Activated T-cell treated with anti-CD3 and anti-CD28 coated beads, Interleukin-2, amount 50 U/mL, for 72 hours (primary cell): ENCODE data around the gene SMG6. TPM values are rescaled to one million over a fixed set of nuclear protein-coding genes. Genes with fewer than 3 reads are reported as not detected.

ENCODE experiments used
- ATAC-seq, 2 donors: fragments of 150-1000 bp; cut with Tn5 transposase; replicated peaks in 1 of 2; 2 replicates each; pipeline ENCODE4 v1.10.0; 2021; ENCODE audit warnings: moderate library complexity in 2 of 2, mild to moderate bottlenecking in 1 of 2
- DNase-seq, 2 donors: peaks; one replicate each; pipeline ENCODE4 v3.0.0; 2021 to 2022; ENCODE audit warnings: mixed read lengths in 1 of 2
- H3K27ac Mint-ChIP-seq: one replicate; pipeline ENCODE4 v1.8.0; 2022; ENCODE audit warnings: mild to moderate bottlenecking, moderate library complexity, mixed read lengths
- H3K27me3 Mint-ChIP-seq: one replicate; pipeline ENCODE4 v1.8.0; 2022; ENCODE audit warnings: low read depth, mixed read lengths
- H3K36me3 Mint-ChIP-seq, 2 donors: one replicate each; pipeline ENCODE4 v1.8.0; 2022; ENCODE audit warnings: mixed read lengths in 2 of 2, mild to moderate bottlenecking in 1 of 2; ENCODE audit not compliant: insufficient read depth in 2 of 2
- H3K4me1 Mint-ChIP-seq: one replicate; pipeline ENCODE4 v1.8.0; 2022; ENCODE audit warnings: low read depth, mixed read lengths
- H3K4me3 Mint-ChIP-seq, 2 donors: one replicate each; pipeline ENCODE4 v1.8.0; 2022; ENCODE audit warnings: mild to moderate bottlenecking in 2 of 2, mixed read lengths in 2 of 2, moderate library complexity in 2 of 2
- H3K9me3 Mint-ChIP-seq, 2 donors: one replicate each; pipeline ENCODE4 v1.8.0; 2022; ENCODE audit warnings: mixed read lengths in 2 of 2
- total RNA-seq, 2 donors: library from RNA; stranded (reverse); gene quantifications; one replicate each; pipeline ENCODE4 v1.2.3, GENCODE V29; 2022

SMG6 gene
- total RNA-seq, 2 donors from 2014 or later: 47.3 to 54.1 TPM

DNA sequence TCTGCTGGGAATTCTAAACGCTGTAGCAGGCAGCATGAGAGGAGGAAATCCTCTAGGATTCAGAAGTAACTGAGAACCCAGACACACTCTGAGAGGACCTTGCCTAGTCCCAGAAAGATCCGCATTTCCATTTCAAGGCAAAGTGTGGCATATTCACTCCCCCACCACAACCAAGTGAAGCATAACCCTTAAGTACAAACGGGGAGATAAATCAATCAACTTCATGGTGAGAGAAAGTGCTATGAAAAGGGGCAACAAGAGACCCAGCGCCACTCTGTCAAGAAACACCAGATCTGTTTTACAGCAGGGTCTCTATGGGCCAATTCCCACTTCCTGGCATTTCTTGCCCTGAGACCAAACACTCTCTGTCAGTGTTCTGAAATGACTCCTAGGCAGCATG lies 68.3 kb downstream of the SMG6 start:
- H3K27me3 Mint-ChIP-seq: no peaks in the 10 kb centered on the region
- no peak for ATAC-seq
- no peaks in the 10 kb centered on the region for H3K9me3 Mint-ChIP-seq
- H3K27ac Mint-ChIP-seq: no peak overlapping the region
- H3K4me1 Mint-ChIP-seq: peaks cover 33% of the 10 kb centered on the region
- peaks cover 0 to 3% of the 10 kb centered on the region in 2 donors for H3K36me3 Mint-ChIP-seq
- H3K4me3 Mint-ChIP-seq: no peak overlapping the region
- no peak for DNase-seq

GRCh38 chr17:2233441-2233947 lies 70.1 kb downstream of the SMG6 start:
- Mint-ChIP-seq H3K27ac (no peak overlapping the region), H3K9me3 (no peaks in the 10 kb centered on the region), H3K27me3 (no peaks in the 10 kb centered on the region), H3K4me1 (peaks cover 20% of the 10 kb centered on the region), H3K36me3 (peaks cover 0 to 7% of the 10 kb centered on the region in 2 donors), H3K4me3 (no peak overlapping the region)
- ATAC-seq (no peak), DNase-seq (no peak)

GRCh38 chr17:2232244-2232638 lies 71.3 kb downstream of the SMG6 start:
- no peak for DNase-seq

DNA sequence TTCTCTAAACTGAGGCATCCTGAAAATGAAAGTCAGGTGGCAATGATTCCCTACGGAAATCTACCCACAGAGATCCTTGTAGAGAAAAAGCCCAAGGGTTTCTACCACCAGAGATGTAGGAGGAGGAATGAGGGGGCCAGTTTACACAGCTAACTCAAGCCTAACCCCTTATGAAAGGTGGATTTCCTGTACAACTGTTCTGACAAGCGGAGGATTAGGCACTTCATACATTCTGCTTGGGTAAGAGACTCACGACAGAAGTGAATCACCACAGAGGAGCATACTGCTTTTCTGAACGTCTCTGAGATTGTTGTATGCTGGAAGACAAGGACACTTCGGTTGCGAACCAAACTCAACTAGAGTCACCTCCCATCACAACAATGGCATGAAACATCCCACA lies 72.7 kb downstream of the SMG6 start:
- H3K27ac Mint-ChIP-seq: peak overlapping the region; percentile 2
- peak overlapping the region in 1 of 2 donors; percentile 2 for H3K4me3 Mint-ChIP-seq
- H3K36me3 Mint-ChIP-seq: peaks cover 0 to 7% of the 10 kb centered on the region in 2 donors
- no peaks in the 10 kb centered on the region for H3K9me3 Mint-ChIP-seq
- H3K4me1 Mint-ChIP-seq: peaks cover 19% of the 10 kb centered on the region
- no peaks in the 10 kb centered on the region for H3K27me3 Mint-ChIP-seq
- DNase-seq: no peak
- ATAC-seq: peak; percentile 55 to 73

More at GRCh38 chr17:2232244-2232638, 71.3 kb downstream of the SMG6 start:
- H3K4me1 Mint-ChIP-seq: peaks cover 19% of the 10 kb centered on the region
- H3K27ac Mint-ChIP-seq: no peak overlapping the region
- H3K27me3 Mint-ChIP-seq: no peaks in the 10 kb centered on the region
- no peak overlapping the region for H3K4me3 Mint-ChIP-seq
- no peaks in the 10 kb centered on the region for H3K9me3 Mint-ChIP-seq
- no peak for ATAC-seq
- H3K36me3 Mint-ChIP-seq: peaks cover 0 to 7% of the 10 kb centered on the region in 2 donors

- H3K27me3 Mint-ChIP-seq: no peaks in the 10 kb centered on the region
- H3K9me3 Mint-ChIP-seq: no peaks in the 10 kb centered on the region
- no peak overlapping the region for H3K27ac Mint-ChIP-seq
- ATAC-seq: no peak
- H3K4me3 Mint-ChIP-seq: no peak overlapping the region
- DNase-seq: no peak
- H3K36me3 Mint-ChIP-seq: peaks cover under 1 to 5% of the 10 kb centered on the region in 2 donors
- H3K4me1 Mint-ChIP-seq: peaks cover 44% of the 10 kb centered on the region
Observed at GRCh38 chr17:2227025-2227699, 76.4 kb downstream of the SMG6 start.

DNA sequence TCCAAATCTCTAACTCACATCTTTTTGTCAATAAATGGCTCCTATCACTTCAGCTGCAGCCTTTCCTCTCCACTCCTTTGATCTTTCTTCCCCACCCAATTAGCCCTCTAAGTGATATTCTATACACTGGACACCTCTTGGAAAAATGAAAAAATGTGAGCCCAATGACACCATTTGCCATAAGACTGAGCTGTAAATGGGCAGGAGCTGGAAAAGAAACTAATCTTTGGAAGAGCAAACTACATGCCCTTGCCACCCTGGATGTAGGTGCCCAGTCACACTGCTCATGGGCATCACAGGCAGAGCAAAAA lies 80.0 kb downstream of the SMG6 start:
- H3K4me3 Mint-ChIP-seq: peak overlapping the region; percentile 52 to 60
- no peaks in the 10 kb centered on the region for H3K27me3 Mint-ChIP-seq
- peak overlapping the region; percentile 66 for H3K27ac Mint-ChIP-seq
- DNase-seq (no peak), ATAC-seq (no peak)
- H3K9me3 Mint-ChIP-seq: no peaks in the 10 kb centered on the region
- H3K4me1 Mint-ChIP-seq: peaks cover 36% of the 10 kb centered on the region
- H3K36me3 Mint-ChIP-seq: peaks cover 0 to 3% of the 10 kb centered on the region in 2 donors

DNA sequence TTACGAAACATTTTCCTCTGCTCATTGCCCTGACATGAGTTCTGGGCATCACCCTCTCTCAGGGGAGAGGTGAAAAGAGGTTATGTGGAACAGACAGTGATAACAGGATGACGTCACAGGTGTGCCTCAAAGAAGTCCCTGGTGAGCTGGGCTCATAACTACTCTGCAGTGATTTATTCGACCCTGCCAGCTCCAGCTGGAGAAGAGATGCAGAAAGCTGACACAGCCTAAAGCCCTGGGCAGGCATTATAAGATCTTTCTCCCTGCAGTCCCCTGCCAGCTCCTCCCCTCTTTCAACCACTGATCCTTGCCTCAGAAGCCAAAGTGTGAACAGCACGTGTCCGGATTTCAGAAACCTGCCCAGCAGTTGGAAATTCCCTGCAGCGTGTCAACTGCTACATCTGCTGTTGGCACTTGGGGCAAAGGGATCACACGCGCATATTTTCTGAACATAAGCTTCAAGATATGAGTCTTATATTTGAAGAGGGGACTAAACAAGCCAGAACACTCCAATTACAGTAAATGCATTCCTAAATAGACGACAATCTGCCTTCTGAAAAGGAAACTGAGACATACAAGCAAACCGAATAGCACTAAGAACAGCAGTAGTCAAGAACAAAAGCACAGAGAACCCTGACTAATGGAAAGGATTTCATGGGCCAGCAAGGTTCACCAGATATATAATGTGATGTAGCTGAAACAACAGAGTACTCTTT lies 80.5 kb downstream of the SMG6 start:
- DNase-seq: peak; percentile 61 to 63
- Mint-ChIP-seq H3K27me3 (no peaks in the 10 kb centered on the region), H3K4me3 (peak overlapping the region; percentile 52 to 60), H3K9me3 (no peaks in the 10 kb centered on the region), H3K27ac (peak overlapping the region; percentile 66), H3K4me1 (peaks cover 39% of the 10 kb centered on the region), H3K36me3 (peaks cover 0 to 6% of the 10 kb centered on the region in 2 donors)
- peak; percentile 80 to 82 for ATAC-seq

GRCh38 chr17:2222301-2222700 lies 81.3 kb downstream of the SMG6 start:
- ATAC-seq (no peak), DNase-seq (no peak)
- Mint-ChIP-seq H3K27ac (peak overlapping the region; percentile 26), H3K9me3 (no peaks in the 10 kb centered on the region), H3K27me3 (no peaks in the 10 kb centered on the region), H3K4me1 (peaks cover 39% of the 10 kb centered on the region), H3K4me3 (peak overlapping the region; percentile 35 to 60), H3K36me3 (peaks cover 2 to 6% of the 10 kb centered on the region in 2 donors)

DNA sequence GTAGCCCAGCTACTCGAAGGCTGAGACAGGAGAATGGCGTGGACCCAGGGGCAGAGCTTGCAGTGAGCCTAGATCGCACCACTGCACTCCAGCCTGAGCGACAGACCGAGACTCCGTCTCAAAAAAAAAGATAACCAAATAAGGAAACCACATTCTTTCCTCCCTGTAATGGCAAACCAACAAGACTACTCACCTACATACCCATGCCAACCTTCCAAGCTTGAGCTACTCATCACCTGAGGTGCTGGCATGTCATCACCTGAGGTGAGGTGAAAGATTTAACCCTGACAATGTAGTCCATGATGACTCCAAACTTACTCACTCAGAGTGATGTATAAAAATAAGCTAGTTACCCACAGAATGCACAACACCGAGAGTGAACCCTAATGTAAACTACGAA lies 85.2 kb downstream of the SMG6 start:
- peaks cover 3 to 7% of the 10 kb centered on the region in 2 donors for H3K36me3 Mint-ChIP-seq
- H3K4me3 Mint-ChIP-seq: no peak overlapping the region
- peak overlapping the region; percentile 42 for H3K27ac Mint-ChIP-seq
- H3K4me1 Mint-ChIP-seq: peaks cover 61% of the 10 kb centered on the region
- H3K27me3 Mint-ChIP-seq: no peaks in the 10 kb centered on the region
- DNase-seq (no peak), ATAC-seq (peak; percentile 40 to 43)
- no peaks in the 10 kb centered on the region for H3K9me3 Mint-ChIP-seq

DNA sequence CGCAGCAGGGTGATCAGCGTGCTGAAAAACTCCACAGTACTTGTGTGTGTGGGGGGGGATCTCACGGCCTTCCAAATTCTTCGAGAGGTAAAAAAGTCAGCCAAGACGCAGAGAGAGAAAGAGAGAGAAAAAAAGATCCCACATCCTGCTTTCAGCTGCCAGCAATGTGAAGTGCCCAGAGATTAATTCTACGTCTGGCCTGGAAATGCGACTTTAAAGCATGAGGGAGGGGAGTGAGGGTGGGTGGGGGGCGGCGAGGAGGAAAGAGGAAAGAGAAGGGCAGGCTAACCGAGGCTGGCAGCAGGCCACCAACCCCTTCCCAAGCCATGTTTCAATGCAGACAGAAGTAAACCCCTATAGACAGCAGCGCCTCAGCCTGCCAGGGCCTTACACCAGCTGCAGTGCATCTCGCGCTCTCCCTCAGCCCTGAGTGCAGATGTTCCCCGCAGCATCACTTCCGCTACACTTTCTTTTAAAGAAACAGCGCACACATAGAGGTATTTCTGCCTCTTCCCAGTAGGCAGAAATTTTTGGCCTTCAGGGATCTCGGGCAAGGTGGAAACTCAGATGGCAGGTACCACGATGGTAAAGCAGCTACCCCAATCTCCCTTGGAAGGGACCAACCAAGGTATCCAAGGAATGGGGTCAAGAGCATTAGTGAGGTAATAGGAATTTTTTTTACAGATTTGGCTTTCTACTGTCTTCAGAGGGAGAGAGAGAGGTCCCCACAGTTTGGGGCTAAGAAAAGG lies 87.8 kb downstream of the SMG6 start:
- Mint-ChIP-seq H3K9me3 (no peaks in the 10 kb centered on the region), H3K4me1 (peaks cover 59% of the 10 kb centered on the region), H3K4me3 (peak overlapping the region; percentile 82 to 88), H3K27me3 (no peaks in the 10 kb centered on the region), H3K36me3 (peaks cover 5 to 7% of the 10 kb centered on the region in 2 donors), H3K27ac (peak overlapping the region; percentile 94)
- ATAC-seq (peak; percentile 96 to 97), DNase-seq (peak; percentile 71 to 77)

- Mint-ChIP-seq H3K4me3 (peak overlapping the region; percentile 82 to 88), H3K4me1 (peaks cover 59% of the 10 kb centered on the region), H3K27ac (peak overlapping the region; percentile 94), H3K36me3 (peaks cover 5 to 7% of the 10 kb centered on the region in 2 donors), H3K27me3 (no peaks in the 10 kb centered on the region), H3K9me3 (no peaks in the 10 kb centered on the region)
- ATAC-seq (no peak), DNase-seq (no peak)
Observed at GRCh38 chr17:2214929-2215615, 88.5 kb downstream of the SMG6 start.

DNA sequence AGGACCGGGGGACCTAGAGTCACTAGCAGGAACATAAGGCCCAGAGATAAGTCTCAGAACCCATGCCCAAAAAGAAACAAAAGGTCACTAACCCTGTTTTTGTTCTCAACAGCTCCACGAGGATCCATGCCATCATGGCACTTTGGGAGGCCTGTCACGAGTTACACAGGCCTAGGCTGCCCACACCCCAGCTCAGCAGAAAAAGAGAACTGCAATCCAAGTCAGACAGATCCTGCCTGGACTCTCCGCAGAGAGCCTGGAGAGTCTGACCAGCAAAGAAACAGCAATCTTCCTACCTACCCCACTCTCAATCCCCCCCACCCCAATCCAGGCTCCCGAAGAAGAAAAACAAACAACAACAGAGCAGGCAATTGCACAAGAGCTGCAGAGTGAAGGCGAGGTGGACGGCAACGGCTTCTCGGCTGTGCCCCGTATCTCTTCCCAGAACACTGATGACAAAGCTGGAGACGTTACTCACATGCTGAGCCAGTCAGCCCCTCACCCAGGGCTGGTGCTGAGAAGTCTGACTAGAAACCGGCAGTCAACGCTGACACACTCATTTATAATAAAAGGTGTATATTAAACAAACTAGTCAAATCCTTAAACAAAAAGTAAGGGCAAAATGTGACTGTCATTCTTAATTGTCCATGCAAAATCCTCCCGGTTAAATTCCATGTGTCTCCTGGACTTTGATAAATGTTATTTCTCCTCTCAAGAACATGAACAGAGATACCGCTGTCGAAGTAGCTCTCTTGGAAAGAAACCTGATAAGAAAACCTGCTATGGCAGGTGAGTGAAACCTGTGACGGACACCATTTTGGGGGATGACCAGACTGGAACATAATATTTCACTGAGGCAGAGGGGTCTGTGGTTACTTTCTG lies 89.3 kb downstream of the SMG6 start:
- Mint-ChIP-seq H3K27ac (peak overlapping the region; percentile 94), H3K4me1 (peaks cover 59% of the 10 kb centered on the region), H3K9me3 (no peaks in the 10 kb centered on the region), H3K4me3 (peak overlapping the region; percentile 82 to 88), H3K36me3 (peaks cover 5 to 7% of the 10 kb centered on the region in 2 donors), H3K27me3 (no peaks in the 10 kb centered on the region)
- ATAC-seq: peak; percentile 36 to 50
- DNase-seq: peak; percentile 31 to 35
